Adrenal gland (tissue), 12 donors: ENCODE data around the gene UBE3D. TPM values are rescaled to one million over a fixed set of nuclear protein-coding genes. Genes with fewer than 3 reads are reported as not detected.

ENCODE experiments used
- DNase-seq, 7 donors: peaks; one replicate each; pipeline ENCODE4 v3.0.0-alpha.2; 2019 to 2020
- H3K27ac ChIP-seq, 5 donors: fragments of 200-600 bp; sonication (generic) in 4 of 5; 1 replicate in 3 of 5; 2 replicates in 2 of 5; pipeline versions ENCODE4 v1.5.1 to v1.8.0; 2016 to 2020; ENCODE audit warnings: mild to moderate bottlenecking in 1 of 5
- H3K27me3 ChIP-seq: fragments of 200-600 bp; 2 replicates; pipeline ENCODE4 v1.8.0; 2021
- H3K36me3 ChIP-seq, 2 donors: fragments of 200-600 bp; replicated peaks in 1 of 2; 1 replicate in 1 of 2; 2 replicates in 1 of 2; pipeline versions ENCODE4 v1.5.1 to v1.8.0; 2018 to 2022
- H3K4me1 ChIP-seq, 2 donors: fragments of 200-600 bp; replicated peaks in 1 of 2; 1 replicate in 1 of 2; 2 replicates in 1 of 2; pipeline versions ENCODE4 v1.5.1 to v1.8.0; 2018 to 2021
- H3K4me3 ChIP-seq, 4 donors: fragments of 200-600 bp; sonication (generic) in 3 of 4; one replicate each; pipeline ENCODE4 v1.5.1; 2016 to 2018
- H3K9me3 ChIP-seq, 3 donors: fragments of 200-600 bp; sonication (generic) in 1 of 3; replicated peaks in 1 of 3; 1 replicate in 2 of 3; 2 replicates in 1 of 3; pipeline versions ENCODE4 v1.5.1 to v1.8.0; 2016 to 2021
- CTCF ChIP-seq, 6 experiments: fragments of 450-650 bp in 4 of 6; fragments of 200-600 bp in 2 of 6; sonication (generic) in 1 of 6; IDR thresholded peaks; 1 replicate in 5 of 6; 2 replicates in 1 of 6; pipeline versions ENCODE4 v1.5.1 to v1.8.0; 2016 to 2021; ENCODE audit warnings: antibody characterized with exemption in 6 of 6, mild to moderate bottlenecking in 2 of 6, moderate library complexity in 1 of 6
- POLR2A ChIP-seq, 2 donors: fragments of 450-650 bp; IDR thresholded peaks; one replicate each; pipeline ENCODE4 v1.6.1; 2017; ENCODE audit warnings: antibody characterized with exemption in 2 of 2, mild to moderate bottlenecking in 2 of 2, moderate library complexity in 1 of 2
- whole genome bisulfite sequencing, 4 donors: extraction: QIAGEN DNeasy Blood & Tissue Kit in 2 of 4; methylation state at CpG; one replicate each; pipeline versions ENCODE4 v1.1.5 to v1.1.7; 2013 to 2017; 5-methylcytosine and 5-hydroxymethylcytosine counted together
- intact Hi-C, 2 donors: fragments of 100-400 bp; cut with DNase I; formaldehyde crosslinking; loops; one replicate each; pipeline versions ENCODE4 v1.14.1 to v1.15.0; 2022 to 2023
- polyA plus RNA-seq, 3 donors: library from polyadenylated mRNA; stranded (reverse); fragments of 200-250 nt in 2 of 3; fragments of 350-450 nt in 1 of 3; fragmentation: Illumina TruSeq in 1 of 3; extraction: RNeasy Lipid Tissue Mini Kit (QIAGEN cat#74804) in 1 of 3; gene quantifications; one replicate each; pipeline ENCODE4 v1.2.3, GENCODE V29; 2013 to 2014
- total RNA-seq, 9 donors: library from RNA; depleted of rRNA in 4 of 9; stranded (reverse); fragments of >200 nt in 4 of 9; fragments of 120-200 nt in 1 of 9; fragmentation: NEBNext Ultra II Directional in 1 of 9; extraction: Animal tissue kit (Norgen Biotek cat#: 25700) in 1 of 9; gene quantifications; one replicate each; pipeline versions ENCODE4 v1.1.0 to v1.2.4, GENCODE V29; 2013 to 2023
- donor health status: healthy with polysubstance abuse.
- donor health status: Bipolar disorder and iron deficiency.
- donor health status: DM: yes; HTN: yes; CAD: no.
- donor health status: DM: no; HTN: no; CAD: no.
- donor health status: DM: no; HTN: no; CAD: no.
- donor health status: DM: yes; HTN: yes; CAD: no.

UBE3D gene
- total and polyA plus RNA-seq, 12 donors = 1.3 to 15.9 (median 7.7) TPM

- TF ChIP-seq POLR2A (IDR thresholded peaks at IDR 0.05) (no peak), CTCF (IDR thresholded peaks at IDR 0.05) (no peak)
- intact Hi-C loops = no loop called here
Observed at GRCh38 chr6:82878812-82879211, 186.8 kb downstream of the UBE3D start.

GRCh38 chr6:82877213-82878195, 188.1 kb downstream of the UBE3D start:
- no peak for DNase-seq
- no peaks in the 10 kb centered on the region for H3K4me1 ChIP-seq
- WGBS, 4 donors = 42 to 54% (median 45%) methylated on average over 3 to 4 of the region's 4 CpGs
- no peak for TF ChIP-seq CTCF (IDR thresholded peaks at IDR 0.05)
- TF ChIP-seq POLR2A (IDR thresholded peaks at IDR 0.05) = no peak
- no peak overlapping the region for H3K27ac ChIP-seq
- H3K27me3 ChIP-seq = peaks cover 6% of the 10 kb centered on the region
- H3K4me3 ChIP-seq = no peak overlapping the region
- no peaks in the 10 kb centered on the region for H3K36me3 ChIP-seq
- intact Hi-C loops = no loop called here
- H3K9me3 ChIP-seq = no peaks in the 10 kb centered on the region

More at GRCh38 chr6:82878812-82879211, 186.8 kb downstream of the UBE3D start:
- no peak for DNase-seq
- Histone ChIP-seq H3K4me1 (no peaks in the 10 kb centered on the region), H3K9me3 (no peaks in the 10 kb centered on the region), H3K4me3 (no peak overlapping the region), H3K27ac (no peak overlapping the region), H3K27me3 (peaks cover 6% of the 10 kb centered on the region), H3K36me3 (no peaks in the 10 kb centered on the region)
- WGBS, 4 donors = 38 to 55% (median 52%) methylated on average over 1 to 3 of the region's 3 CpGs

GRCh38 chr6:82875573-82876185, 190.0 kb downstream of the UBE3D start:
- intact Hi-C loops = no loop called here
- WGBS, 4 donors = 66 to 73% (median 70%) methylated on average over 4 of the region's 4 CpGs
- no peak for TF ChIP-seq CTCF (IDR thresholded peaks at IDR 0.05)
- no peak for TF ChIP-seq POLR2A (IDR thresholded peaks at IDR 0.05)
- Histone ChIP-seq H3K27me3 (peaks cover 6% of the 10 kb centered on the region), H3K27ac (no peak overlapping the region), H3K9me3 (no peaks in the 10 kb centered on the region), H3K36me3 (no peaks in the 10 kb centered on the region), H3K4me1 (no peaks in the 10 kb centered on the region), H3K4me3 (no peak overlapping the region)
- DNase-seq = no peak

GRCh38 chr6:82874867-82875266, 190.8 kb downstream of the UBE3D start:
- 75 to 90% (median 89%) methylated on average over 3 of the region's 3 CpGs for WGBS, 4 donors
- Histone ChIP-seq H3K4me3 (no peak overlapping the region), H3K4me1 (no peaks in the 10 kb centered on the region), H3K27ac (no peak overlapping the region), H3K9me3 (no peaks in the 10 kb centered on the region), H3K36me3 (no peaks in the 10 kb centered on the region), H3K27me3 (peaks cover 6% of the 10 kb centered on the region)
- no peak for DNase-seq
- TF ChIP-seq POLR2A (IDR thresholded peaks at IDR 0.05) = no peak
- TF ChIP-seq CTCF (IDR thresholded peaks at IDR 0.05) = no peak
- intact Hi-C loops = no loop called here
